HG02840 (cell line): ENCODE data around the gene NDUFAF5.
"Not testable (repeated sequence)": the region's sequence is repeated elsewhere in the genome, so short reads cannot be mapped to it uniquely, and the experiment has no call there.

ENCODE experiments used
- ATAC-seq: cut with Tn5 transposase; IDR thresholded peaks from one replicate; pipeline ENCODE4 v1.9.1; 2021; ENCODE audit warnings: mild to moderate bottlenecking, moderate library complexity, moderate number of reproducible peaks; ENCODE audit not compliant: unreplicated experiment, low FRiP score

Gene NDUFAF5, protein sequence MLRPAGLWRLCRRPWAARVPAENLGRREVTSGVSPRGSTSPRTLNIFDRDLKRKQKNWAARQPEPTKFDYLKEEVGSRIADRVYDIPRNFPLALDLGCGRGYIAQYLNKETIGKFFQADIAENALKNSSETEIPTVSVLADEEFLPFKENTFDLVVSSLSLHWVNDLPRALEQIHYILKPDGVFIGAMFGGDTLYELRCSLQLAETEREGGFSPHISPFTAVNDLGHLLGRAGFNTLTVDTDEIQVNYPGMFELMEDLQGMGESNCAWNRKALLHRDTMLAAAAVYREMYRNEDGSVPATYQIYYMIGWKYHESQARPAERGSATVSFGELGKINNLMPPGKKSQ

DNA sequence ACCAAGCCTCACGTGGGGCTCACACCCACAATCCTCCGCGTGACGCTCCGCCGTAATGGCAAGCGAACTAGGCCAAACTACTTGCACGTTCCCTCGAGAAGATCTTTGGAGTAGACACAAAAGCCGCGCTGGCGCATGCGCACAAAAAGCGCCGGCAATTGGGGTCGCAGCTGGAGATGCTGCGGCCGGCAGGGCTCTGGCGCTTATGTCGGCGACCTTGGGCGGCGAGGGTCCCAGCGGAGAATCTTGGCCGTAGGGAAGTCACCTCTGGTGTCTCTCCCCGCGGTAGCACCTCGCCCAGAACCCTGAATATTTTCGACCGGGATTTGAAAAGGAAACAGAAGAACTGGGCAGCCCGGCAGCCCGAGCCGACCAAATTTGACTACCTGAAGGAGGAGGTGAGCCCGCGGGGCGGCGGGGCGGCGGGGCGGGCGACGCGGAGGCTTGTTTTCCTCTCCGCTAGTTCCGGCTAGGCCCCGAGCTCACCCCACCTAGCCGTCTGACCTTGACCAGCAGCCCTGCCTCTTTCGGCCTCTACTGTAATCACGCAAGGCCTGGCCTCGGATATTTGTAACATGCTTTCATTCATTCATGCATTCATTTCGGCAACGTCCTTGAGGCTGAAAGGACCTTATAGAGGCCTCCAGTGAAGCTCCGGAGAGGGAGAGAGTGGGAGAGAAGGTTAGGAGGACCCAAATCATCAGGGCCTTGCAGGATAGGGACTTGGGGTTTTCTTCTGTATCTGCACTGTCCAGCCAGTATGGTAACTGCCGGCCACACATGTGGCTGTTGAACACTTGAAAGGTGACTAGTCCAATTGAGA, at the start of gene NDUFAF5, which contains the start of gene ESF1:
NDUFAF5 (plus strand) TSS at position 136 of the 823 bp plus-strand sequence; CDS start at position 177, 41 bp downstream.
ESF1 (minus strand) TSS at position 27 of the 823 bp plus-strand sequence. CDS start 1,779 bp downstream, outside the sequence.
- peak; percentile 97 for ATAC-seq

DNA sequence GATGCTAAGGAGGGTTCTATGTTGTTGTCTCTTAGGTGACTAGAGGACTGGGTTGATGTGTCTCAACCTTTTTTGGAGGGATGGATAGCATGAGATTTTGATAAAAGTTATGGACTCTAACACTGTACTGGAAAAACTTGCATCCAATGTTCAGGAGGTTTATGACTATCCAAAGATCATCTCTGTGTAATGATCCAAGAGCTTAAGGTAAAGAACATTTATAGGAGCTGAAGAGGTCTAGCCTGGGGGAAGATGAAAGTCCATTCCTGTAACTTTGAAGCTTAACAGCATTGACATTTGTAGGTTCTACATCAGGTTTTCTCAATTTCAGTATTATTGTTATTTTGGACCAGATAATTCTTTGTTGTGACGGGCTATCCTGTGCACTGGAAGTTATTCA, 49.0 kb upstream of the NDUFAF5 start:
- no peak for ATAC-seq

DNA sequence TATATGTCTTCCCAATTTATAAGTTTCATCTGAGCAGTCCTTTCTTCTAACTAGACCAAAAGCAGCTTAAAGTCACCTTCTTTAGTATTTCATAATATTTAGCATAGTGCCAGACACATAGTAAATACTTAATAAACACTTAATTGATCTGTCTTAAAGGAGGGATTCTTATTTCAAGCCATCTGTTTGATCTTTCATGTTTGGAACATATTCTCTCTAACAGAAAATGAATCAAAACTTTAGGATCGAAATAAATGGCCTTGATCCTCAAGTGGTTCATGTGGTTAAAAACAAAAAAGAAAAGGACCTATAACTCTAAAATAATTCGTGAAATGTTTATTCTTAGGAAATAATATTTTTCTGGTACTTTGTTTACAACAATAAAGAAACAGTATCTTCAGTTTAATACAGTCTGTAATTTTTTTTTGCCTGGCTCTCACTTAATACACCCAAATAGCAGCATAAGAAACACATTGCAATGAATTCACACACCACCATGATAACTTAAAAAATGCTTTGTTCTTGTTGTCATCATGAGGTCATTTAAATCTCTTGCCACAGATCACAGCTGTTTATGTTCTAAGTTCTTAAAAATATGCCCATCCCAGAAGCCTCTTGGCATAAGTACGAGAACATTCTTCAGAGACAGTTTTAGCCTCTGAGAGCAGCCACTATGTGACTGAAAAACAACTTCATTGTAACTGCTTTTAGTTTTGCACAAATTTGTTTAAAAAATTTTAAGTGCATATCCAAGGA, 48.2 kb upstream of the NDUFAF5 start:
- ATAC-seq: no peak

DNA sequence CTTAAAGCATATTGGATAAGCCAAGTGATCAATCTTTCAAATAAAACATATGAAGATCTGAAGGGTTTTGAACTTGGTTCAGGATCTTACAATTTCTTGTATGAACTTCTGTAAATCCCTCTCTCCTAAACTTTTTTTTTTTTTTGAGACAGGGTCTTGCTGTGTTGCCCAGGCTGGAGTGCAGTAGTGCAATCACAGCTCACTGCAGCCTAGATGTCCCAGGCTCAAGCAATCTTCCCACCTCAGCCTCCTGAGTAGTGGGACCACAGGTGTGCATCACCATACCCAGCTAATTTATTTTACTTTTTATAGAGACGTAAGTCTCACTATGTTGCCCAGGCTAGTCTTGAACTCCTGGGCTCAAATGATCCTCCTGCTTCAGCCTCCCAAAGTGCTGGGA, 46.6 kb upstream of the NDUFAF5 start:
- not testable (repeated sequence) for ATAC-seq

DNA sequence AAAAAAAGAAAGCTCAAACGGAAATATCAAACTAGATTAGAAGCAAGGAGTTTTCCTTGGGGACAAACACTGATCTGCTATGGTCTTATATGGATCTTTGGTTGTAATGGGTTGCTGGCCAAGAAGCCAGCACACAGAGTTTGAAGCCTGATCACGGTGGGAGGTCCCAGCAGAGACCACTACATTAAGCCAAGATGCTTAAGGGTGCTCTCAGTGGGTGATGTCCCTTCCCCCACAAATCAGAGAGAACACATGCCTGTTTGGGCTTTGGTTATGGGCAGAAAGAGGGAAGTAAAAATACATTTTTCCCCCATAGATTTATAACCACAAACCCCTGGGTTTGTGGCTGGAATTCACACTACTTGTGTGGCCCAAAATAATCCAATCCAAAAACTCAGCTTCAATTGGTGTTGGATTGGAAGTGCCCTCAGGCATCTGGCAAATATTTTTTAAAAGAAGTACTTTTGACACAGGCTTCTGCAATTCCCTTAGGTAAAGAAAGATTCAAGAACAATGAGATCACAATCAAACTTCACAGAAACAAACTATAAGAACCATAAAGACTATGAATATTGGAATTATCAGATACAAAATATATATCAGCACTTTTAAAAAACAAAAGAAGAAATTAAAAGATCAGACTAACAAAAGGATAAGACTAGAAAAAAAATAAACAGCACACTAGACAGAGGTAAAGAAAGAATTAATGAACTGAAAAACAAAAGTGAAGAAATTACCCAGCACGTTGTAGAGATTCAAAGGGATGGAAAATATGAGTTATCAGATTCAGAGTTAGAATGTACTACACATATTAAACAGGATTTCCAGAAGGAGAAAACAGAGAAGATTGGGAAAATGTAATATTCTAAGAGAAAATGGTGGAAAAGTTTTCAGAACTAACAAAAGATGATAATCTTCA, 44.8 kb upstream of the NDUFAF5 start:
- ATAC-seq: no peak

DNA sequence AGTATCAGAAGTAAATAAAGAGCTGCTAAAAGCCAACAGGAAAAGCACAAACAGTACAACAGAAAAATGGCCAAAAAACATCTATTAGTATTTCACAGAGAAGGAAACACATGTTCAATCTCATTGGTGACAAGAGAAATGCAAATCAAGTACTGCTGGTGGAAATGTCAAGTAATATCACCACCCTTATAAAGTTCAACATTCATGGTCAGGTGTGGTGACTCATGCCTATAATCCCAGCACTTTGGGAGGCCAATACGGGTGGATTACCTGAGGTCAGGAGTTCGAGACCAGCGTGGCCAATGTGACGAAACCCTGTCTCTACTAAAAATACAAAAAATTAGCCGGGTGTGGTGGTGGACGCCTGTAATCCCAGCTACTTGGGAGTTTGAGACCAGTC, 42.9 kb upstream of the NDUFAF5 start:
- ATAC-seq: no peak

DNA sequence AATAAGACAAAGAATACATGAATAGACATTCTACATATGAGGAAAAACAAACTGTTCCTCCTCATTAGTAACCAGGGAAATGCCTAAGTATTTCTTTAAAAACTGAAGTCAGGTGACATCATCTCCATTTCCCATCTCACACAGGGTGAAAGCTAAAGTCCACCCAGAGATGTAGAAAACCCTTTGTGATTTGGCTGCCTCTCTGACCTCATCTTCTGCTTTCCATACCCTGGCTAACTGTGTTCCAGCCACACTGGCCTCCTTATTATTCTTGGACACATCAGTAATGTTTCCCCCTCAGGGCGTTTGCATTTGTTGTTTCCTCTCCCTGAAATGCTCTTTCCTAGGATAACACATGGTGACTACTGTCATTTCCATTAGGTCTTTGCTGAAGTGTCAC, 40.5 kb upstream of the NDUFAF5 start:
- ATAC-seq: no peak

DNA sequence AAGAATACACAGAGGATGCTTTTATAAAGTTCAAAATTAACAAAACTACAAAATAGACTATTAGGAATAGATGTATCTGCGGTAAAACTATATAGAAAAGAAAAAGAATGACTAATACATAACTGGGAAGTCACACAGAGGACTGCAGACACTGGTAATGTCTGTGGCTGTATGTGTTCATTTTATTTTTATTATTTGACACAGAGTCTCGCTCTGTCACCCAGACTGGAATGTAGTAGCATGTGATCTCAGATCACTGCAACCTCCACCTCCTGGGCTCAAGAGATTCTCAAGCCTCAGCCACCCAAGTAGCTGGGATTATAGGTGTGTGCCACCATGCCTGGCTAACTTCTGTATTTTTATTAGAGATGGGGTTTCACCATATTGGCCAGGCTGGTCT, 39.0 kb upstream of the NDUFAF5 start:
- no peak for ATAC-seq

DNA sequence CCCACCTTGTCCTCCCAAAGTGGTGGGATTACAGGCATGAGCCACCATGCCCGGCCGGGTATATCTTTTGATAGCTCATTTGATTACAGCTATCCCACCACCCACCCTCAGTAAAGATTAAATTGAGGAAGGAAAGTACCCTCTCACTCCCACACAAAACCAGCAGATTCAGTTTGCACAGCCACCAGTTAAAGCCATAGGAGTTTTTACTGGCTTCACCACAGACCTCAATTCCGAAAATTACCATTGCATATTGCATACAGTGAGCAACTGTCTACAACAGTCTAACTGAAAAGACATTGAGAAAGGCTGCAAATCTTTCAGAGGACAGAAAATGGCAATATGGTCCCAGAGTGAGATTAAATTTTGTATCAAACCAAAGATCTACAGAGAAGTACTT, 35.0 kb upstream of the NDUFAF5 start:
- no peak for ATAC-seq

DNA sequence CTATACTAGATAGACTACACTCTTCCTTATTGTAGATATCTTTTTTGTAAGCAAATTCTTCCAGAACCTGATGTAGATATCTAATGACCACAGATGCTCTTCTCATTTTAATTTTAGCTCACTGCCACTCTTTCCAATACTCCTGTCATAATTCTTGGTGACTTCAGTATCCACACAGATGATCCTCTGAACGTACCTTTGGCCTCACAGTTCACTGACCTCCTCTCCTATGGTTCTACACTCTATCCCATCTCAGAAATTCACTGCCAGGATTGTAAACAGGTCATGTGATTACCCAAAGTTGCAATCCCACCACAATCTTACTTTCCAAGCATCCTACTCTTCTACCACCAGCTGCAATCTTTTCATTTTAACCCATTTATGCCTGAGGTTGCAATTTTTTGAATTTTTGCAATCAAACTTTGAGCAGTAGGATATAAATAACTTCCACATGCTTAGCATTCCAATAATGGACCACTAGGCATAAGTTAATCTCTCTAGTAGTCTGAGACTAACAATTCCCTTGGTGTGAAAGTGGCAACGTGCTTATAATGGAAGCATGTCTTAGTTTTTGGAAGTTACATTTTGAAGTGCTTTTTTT, 31.3 kb upstream of the NDUFAF5 start:
- ATAC-seq: no peak

DNA sequence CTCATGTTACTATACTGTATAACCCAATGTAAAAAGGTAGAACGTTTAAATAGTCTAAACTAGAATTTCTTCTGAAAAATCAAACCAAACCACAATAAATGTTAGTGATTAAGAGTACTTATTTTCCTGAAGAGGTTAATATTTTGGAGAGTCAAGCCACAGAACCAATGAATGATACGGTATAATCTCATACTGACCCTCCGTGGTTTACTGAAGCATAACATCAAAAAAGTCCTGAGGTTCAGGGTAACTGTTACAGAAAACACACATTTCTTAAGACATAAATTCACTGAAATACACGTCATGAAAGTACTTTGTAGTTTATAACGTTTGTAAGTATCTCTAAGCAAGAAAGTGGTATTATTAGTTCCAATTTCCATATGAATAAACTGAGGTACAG, 29.0 kb upstream of the NDUFAF5 start:
- no peak for ATAC-seq

DNA sequence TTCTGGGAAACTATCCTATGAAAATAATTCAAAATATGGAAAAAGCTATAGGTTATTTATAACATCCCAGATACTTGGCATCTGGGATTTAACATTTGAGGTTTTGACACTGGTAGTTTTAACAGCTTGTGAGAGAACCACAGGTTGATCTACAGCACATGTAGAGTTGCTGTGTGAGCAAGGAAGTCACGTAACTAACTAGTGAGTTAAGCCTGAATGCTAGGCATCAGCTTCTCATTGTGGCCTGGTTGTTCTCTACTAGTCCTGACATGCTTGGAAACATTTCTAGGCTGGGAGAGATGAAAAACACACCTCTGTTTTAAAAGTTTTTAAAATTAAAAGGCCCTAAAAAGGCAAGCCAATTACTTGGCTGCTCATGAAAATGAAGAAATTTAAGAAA, 28.3 kb upstream of the NDUFAF5 start:
- no peak for ATAC-seq

DNA sequence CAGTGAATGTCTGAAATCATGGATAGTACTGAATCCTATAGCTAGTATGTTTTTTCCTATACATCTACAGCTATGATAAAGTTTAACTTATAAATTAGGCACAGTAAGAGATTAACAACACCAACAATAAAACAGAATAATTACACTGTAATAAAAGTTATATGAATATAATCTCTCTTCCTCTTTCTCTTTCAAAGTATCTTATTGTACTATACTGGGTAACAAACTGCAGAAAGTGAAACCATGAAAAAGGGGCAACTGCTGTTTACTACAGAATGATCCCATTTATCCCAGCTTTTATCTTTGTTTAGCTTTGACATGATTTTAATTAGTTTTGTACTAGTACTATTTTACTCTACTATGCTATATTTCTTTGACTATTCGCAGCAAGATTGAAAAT, 25.9 kb upstream of the NDUFAF5 start:
- ATAC-seq: no peak

DNA sequence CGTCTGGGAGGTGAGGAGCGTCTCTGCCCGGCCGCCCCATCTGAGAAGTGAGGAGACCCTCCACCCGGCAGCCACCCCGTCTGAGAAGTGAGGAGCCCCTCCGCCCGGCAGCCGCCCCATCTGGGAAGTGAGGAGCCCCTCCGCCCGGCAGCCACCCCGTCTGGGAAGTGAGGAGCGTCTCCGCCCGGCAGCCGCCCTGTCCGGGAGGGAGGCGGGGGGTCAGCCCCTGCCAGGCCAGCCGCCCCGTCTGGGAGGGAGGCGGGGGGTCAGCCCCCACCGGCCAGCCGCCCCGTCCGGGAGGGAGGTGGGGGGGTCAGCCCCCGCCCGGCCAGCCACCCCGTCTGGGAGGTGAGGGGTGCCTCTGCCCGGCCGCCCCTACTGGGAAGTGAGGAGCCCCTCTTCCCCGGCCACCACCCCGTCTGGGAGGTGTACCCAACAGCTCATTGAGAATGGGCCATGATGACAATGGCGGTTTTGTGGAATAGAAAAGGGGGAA, 24.3 kb upstream of the NDUFAF5 start:
- ATAC-seq: not testable (repeated sequence)

DNA sequence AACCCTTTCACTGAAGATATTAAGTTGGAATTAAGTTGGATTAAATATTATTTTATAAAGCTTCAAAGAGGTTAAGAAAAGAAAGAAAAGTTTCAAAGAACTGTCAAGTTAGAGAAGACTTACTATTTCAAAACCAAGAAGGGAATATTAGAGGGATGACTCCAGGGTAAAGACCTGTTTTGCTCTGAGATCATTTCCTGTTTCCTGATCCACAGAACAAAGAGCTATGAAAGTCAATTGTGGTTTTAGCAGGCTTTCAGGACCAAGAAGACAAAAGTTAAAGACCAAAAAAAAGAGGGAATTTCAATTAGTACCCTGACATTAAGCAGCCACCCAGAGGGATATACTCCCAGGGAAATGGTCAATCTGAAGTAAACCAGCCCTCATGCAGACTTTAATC, 19.5 kb upstream of the NDUFAF5 start:
- no peak for ATAC-seq

DNA sequence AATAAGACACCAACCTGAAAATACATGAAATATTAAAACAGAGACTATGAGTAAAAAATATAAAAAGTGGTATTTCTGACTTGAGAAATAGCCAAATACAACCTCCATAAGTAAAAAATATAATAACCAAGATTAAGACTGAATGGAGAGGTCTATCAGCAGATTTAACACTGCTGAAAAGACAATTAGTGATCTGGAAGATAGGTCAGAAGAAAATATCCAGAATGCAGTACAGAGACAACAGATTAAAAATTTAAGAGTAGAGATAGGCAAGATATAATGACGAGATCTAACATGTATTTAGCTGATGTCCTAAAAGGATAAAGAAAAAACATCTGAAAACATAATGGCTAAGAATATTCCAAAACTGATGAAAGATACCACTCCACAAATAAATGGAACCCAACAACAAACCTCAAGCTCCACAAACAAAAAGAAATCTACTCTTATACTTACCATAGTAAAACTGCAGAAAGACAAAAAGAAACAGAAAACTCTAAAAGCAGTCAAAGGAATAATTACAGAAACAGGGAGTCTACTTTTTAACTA, 18.9 kb upstream of the NDUFAF5 start:
- ATAC-seq: no peak

DNA sequence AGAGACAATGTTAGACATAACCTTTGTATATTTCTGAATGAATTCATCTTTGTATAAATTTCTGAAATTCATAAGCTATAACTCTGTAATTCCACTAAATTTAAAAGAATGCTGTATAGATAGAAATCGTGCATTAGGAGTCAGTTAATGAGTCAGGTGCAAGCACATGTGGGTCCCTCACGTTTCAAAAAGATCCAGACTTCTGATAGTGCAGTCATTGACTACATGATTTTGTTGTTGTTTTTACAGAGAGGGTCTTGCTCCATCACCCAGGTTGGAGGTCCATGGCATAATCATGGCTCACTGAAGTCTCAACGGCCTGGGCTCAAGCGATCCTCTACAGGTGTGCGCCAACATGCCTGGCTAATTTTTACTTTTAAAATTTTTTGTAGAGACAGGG, 14.7 kb upstream of the NDUFAF5 start:
- ATAC-seq: no peak

DNA sequence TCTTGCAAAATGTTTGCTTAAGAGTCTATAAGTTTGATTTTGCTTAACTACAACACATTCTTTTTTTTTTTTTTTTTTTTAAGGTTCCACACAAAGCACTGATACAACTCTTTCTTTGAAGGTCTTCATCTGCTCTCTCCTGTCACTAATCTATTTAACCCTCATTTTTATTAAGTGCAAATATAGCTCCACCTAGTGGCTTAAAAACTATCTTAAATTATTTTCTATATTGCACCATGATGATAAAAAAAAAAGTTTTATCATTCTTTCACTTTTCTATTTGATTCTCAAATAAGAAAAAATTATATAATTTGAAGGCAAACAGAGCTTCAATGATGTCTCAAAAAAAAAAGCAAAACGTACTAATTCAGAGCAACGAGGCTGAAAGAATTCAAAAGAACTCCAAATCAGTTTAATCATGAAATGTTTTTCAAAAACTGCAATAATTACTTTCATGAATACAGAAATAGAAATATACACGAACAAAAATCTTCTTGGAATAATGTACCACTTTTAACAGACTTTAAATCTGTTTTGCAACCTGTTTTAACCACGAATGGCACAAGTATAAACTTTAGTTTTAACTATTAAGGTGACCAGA, 12.9 kb upstream of the NDUFAF5 start:
- ATAC-seq: no peak

DNA sequence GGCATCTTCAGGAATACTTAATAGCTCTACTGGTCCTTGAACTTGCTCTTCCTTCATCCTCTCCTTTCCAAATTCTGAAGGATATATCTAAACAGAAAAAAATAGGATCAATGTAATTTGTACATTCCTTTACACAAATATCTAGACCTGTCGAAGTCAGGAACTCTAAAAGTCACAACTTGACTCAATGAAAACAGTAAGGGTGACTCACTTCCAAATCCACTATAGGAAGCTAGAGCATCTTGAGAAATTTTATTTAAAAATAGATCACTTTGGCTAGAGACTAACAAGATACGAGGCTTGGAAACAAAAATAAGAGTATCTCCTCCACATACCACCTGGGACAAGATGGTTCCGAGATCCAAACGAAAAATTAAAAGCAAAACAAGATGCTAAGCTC, 12.3 kb upstream of the NDUFAF5 start:
- ATAC-seq: no peak
